A549 (cell line): ENCODE measurements around the gene OSBPL3. TPM values are rescaled to one million over a fixed set of nuclear protein-coding genes. Genes with fewer than 3 reads are reported as not detected.

ENCODE experiments used
- ATAC-seq, 2 experiments: fragments of 200-7000 bp in 1 of 2; fragments of >200 bp in 1 of 2; cut with Nextera tagmentation in 1 of 2; cut with Tn5 transposase in 1 of 2; 3 replicates each; pipeline versions ENCODE4 v1.8.0 to v1.9.1; 2018 to 2020; ENCODE audit warnings: mild to moderate bottlenecking in 1 of 2, moderate library complexity in 1 of 2
- CTCF ChIA-PET: fragments of 300-600 bp; sonication (Branson Sonifier 250); formaldehyde crosslinking; extraction: SDS; loops from one replicate; lab custom pipeline; 2021; ENCODE audit warnings: antibody characterized with exemption, inconsistent platforms; lab: Yijun Ruan, JAX
- POLR2A ChIA-PET: fragments of 350-600 bp; formaldehyde crosslinking; extraction: SDS; loops from one replicate; lab custom pipeline; 2021; ENCODE audit warnings: antibody characterized with exemption, inconsistent platforms; lab: Yijun Ruan, JAX
- DNase-seq, 2 experiments: peaks; one replicate each; pipeline versions ENCODE4 v3.0.0 to v3.0.0-alpha.2; 2011 to 2016; ENCODE audit warnings: low read depth in 1 of 2, low spot score in 1 of 2
- FAIRE-seq: peaks from 2 replicates; lab custom pipeline; 2011; peaks lifted over from hg19 to GRCh38; lab: Jason Lieb, UNC
- H3K27ac ChIP-seq, 2 experiments: fragments of >200 bp; sonication (Bioruptor Twin); formaldehyde crosslinking; 3 replicates each; pipeline ENCODE4 v1.5.1; 2016 to 2017
- H3K4me1 ChIP-seq: fragments of >200 bp; sonication (Bioruptor Twin); formaldehyde crosslinking; 3 replicates; pipeline ENCODE4 v1.6.1; 2016
- H3K4me2 ChIP-seq: fragments of >200 bp; sonication (Bioruptor Twin); formaldehyde crosslinking; 3 replicates; pipeline ENCODE4 v1.6.1; 2016
- H3K4me3 ChIP-seq: fragments of >200 bp; sonication (Bioruptor Twin); formaldehyde crosslinking; 3 replicates; pipeline ENCODE4 v1.5.1; 2016
- H3K9me3 ChIP-seq: fragments of >200 bp; sonication (Bioruptor Twin); formaldehyde crosslinking; 3 replicates; pipeline ENCODE4 v1.6.1; 2016
- BCL3 ChIP-seq: fragments of >200 bp; sonication (Bioruptor Twin); formaldehyde crosslinking; IDR thresholded peaks from 3 replicates; pipeline ENCODE4 v1.6.1; 2016
- BHLHE40 ChIP-seq: IDR thresholded peaks from 2 replicates; pipeline ENCODE4 v1.6.1; 2012; ENCODE audit warnings: low read depth, low read length, inconsistent platforms
- CHD2 ChIP-seq: fragments of 150-350 bp; IDR thresholded peaks from 2 replicates; pipeline ENCODE4 v1.6.1; 2014; ENCODE audit warnings: low read length; ENCODE audit not compliant: partially characterized antibody
- CHD4 ChIP-seq: fragments of 200-600 bp; sonication (generic); IDR thresholded peaks from 2 replicates; pipeline ENCODE4 v1.6.1; 2016; ENCODE audit warnings: antibody characterized with exemption, mild to moderate bottlenecking, borderline replicate concordance
- FOSB ChIP-seq: fragments of 250-450 bp; sonication (Bioruptor Pico); IDR thresholded peaks from 2 replicates; pipeline ENCODE4 v1.5.0; 2020; ENCODE audit warnings: mild to moderate bottlenecking, moderate library complexity
- FOSL2 ChIP-seq, 2 experiments: fragments of 450-650 bp in 1 of 2; fragments of >200 bp in 1 of 2; sonication (Bioruptor Twin) in 1 of 2; formaldehyde crosslinking; IDR thresholded peaks; 2 replicates each; pipeline versions ENCODE4 v1.5.0 to v1.6.1; 2016 to 2020; ENCODE audit warnings: mild to moderate bottlenecking in 1 of 2, moderate library complexity in 1 of 2
- GATA3 ChIP-seq: IDR thresholded peaks from 2 replicates; pipeline ENCODE4 v1.6.1; 2012; ENCODE audit warnings: borderline replicate concordance
- HES2 ChIP-seq: fragments of >200 bp; sonication (Bioruptor Twin); formaldehyde crosslinking; IDR thresholded peaks from 2 replicates; pipeline ENCODE4 v1.6.1; 2016
- HMGXB4 ChIP-seq: fragments of 250-450 bp; sonication (Bioruptor Pico); IDR thresholded peaks from 2 replicates; pipeline ENCODE4 v1.5.0; 2021; ENCODE audit warnings: mild to moderate bottlenecking, moderate library complexity, borderline replicate concordance
- JUN ChIP-seq, 2 experiments: fragments of >200 bp; sonication (Bioruptor Twin); formaldehyde crosslinking; IDR thresholded peaks; 2 replicates in 1 of 2; 3 replicates in 1 of 2; pipeline ENCODE4 v1.6.1; 2016 to 2017
- KDM5A ChIP-seq: fragments of 200-600 bp; sonication (generic); IDR thresholded peaks from 2 replicates; pipeline ENCODE4 v1.6.1; 2016; ENCODE audit warnings: antibody characterized with exemption, mild to moderate bottlenecking
- MAFK ChIP-seq: fragments of 450-650 bp; IDR thresholded peaks from 2 replicates; pipeline ENCODE4 v1.6.1; 2014; ENCODE audit not compliant: partially characterized antibody
- MAZ ChIP-seq: fragments of 150-350 bp; IDR thresholded peaks from 2 replicates; pipeline ENCODE4 v1.6.1; 2014; ENCODE audit warnings: antibody characterized with exemption, low read depth, low read length, borderline replicate concordance
- PHF8 ChIP-seq: fragments of 200-600 bp; sonication (generic); IDR thresholded peaks from 2 replicates; pipeline ENCODE4 v1.6.1; 2016; ENCODE audit warnings: low read depth, mild to moderate bottlenecking, antibody characterized with exemption, moderate library complexity, borderline replicate concordance
- RFX5 ChIP-seq: fragments of 450-650 bp; IDR thresholded peaks from 2 replicates; pipeline ENCODE4 v1.7.1; 2014; ENCODE audit warnings: antibody characterized with exemption, mild to moderate bottlenecking, moderate library complexity
- TFCP2L1 ChIP-seq: fragments of 250-450 bp; sonication (Bioruptor Pico); IDR thresholded peaks from 2 replicates; pipeline ENCODE4 v1.5.0; 2021; ENCODE audit warnings: mild to moderate bottlenecking
- WGBS: methylation state at CpG from one replicate; pipeline ENCODE4 v1.1.6; 2017; ENCODE audit errors: missing lambda C conversion rate; 5-methylcytosine and 5-hydroxymethylcytosine counted together
- polyA plus RNA-seq, 4 experiments: library from polyadenylated mRNA; depleted of rRNA in 3 of 4; stranded (reverse); fragments of >200 nt; fragmentation: RNase III in 1 of 4; extraction: RNeasy Plus Mini Kit Qiagen cat#74134 plus additional on column Dnase treatment in 1 of 4; gene quantifications; 2 replicates in 3 of 4; 3 replicates in 1 of 4; pipeline ENCODE4 v1.2.3, GENCODE V29; 2011 to 2017
- TF ChIP-seq, protein P1 (sequence below): fragments of >200 bp; sonication (Bioruptor Twin); formaldehyde crosslinking; IDR thresholded peaks from 3 replicates; pipeline ENCODE4 v1.5.1; 2016

The OSBPL3 gene
- polyA plus RNA-seq, 2 of the 4 experiments (the other 2 are of a cell fraction), result 10.9 to 17.4 TPM

GRCh38 chr7:24932815-24933214 lies 47.2 kb downstream of the OSBPL3 start:
- WGBS, result 89% methylated on average over 10 of the region's 10 CpGs
- Histone ChIP-seq H3K4me1 (no peaks in the 10 kb centered on the region), H3K27ac (no peak overlapping the region), H3K9me3 (no peaks in the 10 kb centered on the region), H3K4me3 (no peak overlapping the region), H3K4me2 (no peak overlapping the region)
- ChIA-PET CTCF (interaction anchor here (1.6 kb wide), 1 partner anchor 10 kb away, joined by 3 read pairs; no protein-coding TSS in a partner anchor), POLR2A (no interaction called here)
- DNase-seq (no peak), ATAC-seq (no peak), FAIRE-seq (no peak)
- TF ChIP-seq, protein P1, sequence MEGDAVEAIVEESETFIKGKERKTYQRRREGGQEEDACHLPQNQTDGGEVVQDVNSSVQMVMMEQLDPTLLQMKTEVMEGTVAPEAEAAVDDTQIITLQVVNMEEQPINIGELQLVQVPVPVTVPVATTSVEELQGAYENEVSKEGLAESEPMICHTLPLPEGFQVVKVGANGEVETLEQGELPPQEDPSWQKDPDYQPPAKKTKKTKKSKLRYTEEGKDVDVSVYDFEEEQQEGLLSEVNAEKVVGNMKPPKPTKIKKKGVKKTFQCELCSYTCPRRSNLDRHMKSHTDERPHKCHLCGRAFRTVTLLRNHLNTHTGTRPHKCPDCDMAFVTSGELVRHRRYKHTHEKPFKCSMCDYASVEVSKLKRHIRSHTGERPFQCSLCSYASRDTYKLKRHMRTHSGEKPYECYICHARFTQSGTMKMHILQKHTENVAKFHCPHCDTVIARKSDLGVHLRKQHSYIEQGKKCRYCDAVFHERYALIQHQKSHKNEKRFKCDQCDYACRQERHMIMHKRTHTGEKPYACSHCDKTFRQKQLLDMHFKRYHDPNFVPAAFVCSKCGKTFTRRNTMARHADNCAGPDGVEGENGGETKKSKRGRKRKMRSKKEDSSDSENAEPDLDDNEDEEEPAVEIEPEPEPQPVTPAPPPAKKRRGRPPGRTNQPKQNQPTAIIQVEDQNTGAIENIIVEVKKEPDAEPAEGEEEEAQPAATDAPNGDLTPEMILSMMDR, result no peak
- TF ChIP-seq MAZ, result no peak
- no peak for TF ChIP-seq CHD2
- TF ChIP-seq PHF8, result no peak
- no peak for TF ChIP-seq BCL3
- no peak for TF ChIP-seq TFCP2L1 (CRISPR knock-in tag)
- TF ChIP-seq CHD4, result no peak
- no peak for TF ChIP-seq HMGXB4 (CRISPR knock-in tag)
- no peak for TF ChIP-seq GATA3
- no peak for TF ChIP-seq FOSL2 (IDR thresholded peaks at IDR 0.05)
- no peak for TF ChIP-seq FOSL2 (CRISPR knock-in tag; IDR thresholded peaks at IDR 0.05)
- no peak for TF ChIP-seq BHLHE40
- no peak for TF ChIP-seq MAFK
- no peak for TF ChIP-seq JUN (IDR thresholded peaks at IDR 0.05)
- no peak for TF ChIP-seq FOSB (CRISPR knock-in tag)
- TF ChIP-seq KDM5A, result no peak
- TF ChIP-seq RFX5, result no peak

GRCh38 chr7:24932389-24932788 lies 47.6 kb downstream of the OSBPL3 start:
- WGBS, result 75% methylated on average over 3 of the region's 3 CpGs
- no peak overlapping the region for H3K4me2 ChIP-seq
- ChIA-PET POLR2A (no interaction called here), CTCF (interaction anchor here (1.0 to 1.6 kb wide), 2 partner anchors 9 to 47 kb away, joined by 3 read pairs; no protein-coding TSS in a partner anchor)
- no peak overlapping the region for H3K4me3 ChIP-seq
- no peaks in the 10 kb centered on the region for H3K9me3 ChIP-seq
- ATAC-seq (no peak), DNase-seq (no peak), FAIRE-seq (no peak)
- no peak overlapping the region for H3K27ac ChIP-seq
- TF ChIP-seq HES2, result no peak
- TF ChIP-seq, protein P1, result no peak
- H3K4me1 ChIP-seq, result peaks cover under 1% of the 10 kb centered on the region; the same call in 1 of the 3 replicates
